Body of pancreas (tissue), 4 donors: ENCODE data around the gene C1QTNF3. TPM values are rescaled to one million over a fixed set of nuclear protein-coding genes. Genes with fewer than 3 reads are reported as not detected.

Experiments used
- ATAC-seq: fragments of 150-250 bp; one replicate; pipeline ENCODE4 v1.9.1; 2016
- DNase-seq, 4 donors: peaks; one replicate each; pipeline ENCODE4 v3.0.0-alpha.2; 2019
- H3K27ac ChIP-seq, 4 donors: fragments of 200-600 bp; sonication (generic); 1 replicate in 3 of 4; 2 replicates in 1 of 4; pipeline versions ENCODE4 v1.5.1 to v1.6.1; 2016 to 2019; ENCODE audit warnings: mild to moderate bottlenecking in 1 of 4, mixed read lengths in 1 of 4, moderate library complexity in 1 of 4
- H3K27me3 ChIP-seq, 2 donors: fragments of 200-600 bp; sonication (generic); one replicate each; pipeline ENCODE4 v1.6.0; 2016; ENCODE audit warnings: mild to moderate bottlenecking in 1 of 2
- H3K36me3 ChIP-seq, 2 donors: fragments of 200-600 bp; sonication (generic); replicated peaks in 1 of 2; 2 replicates each; pipeline ENCODE4 v1.5.1; 2016; ENCODE audit warnings: low read depth in 2 of 2; ENCODE audit not compliant: insufficient read depth in 1 of 2
- H3K4me1 ChIP-seq: fragments of 200-600 bp; sonication (generic); one replicate; pipeline ENCODE4 v1.6.0; 2016
- H3K4me3 ChIP-seq, 2 donors: fragments of 200-600 bp; sonication (generic); 1 replicate in 1 of 2; 2 replicates in 1 of 2; pipeline ENCODE4 v1.5.1; 2016 to 2019
- H3K9me3 ChIP-seq, 3 donors: fragments of 200-600 bp; sonication (generic); 1 replicate in 2 of 3; 2 replicates in 1 of 3; pipeline ENCODE4 v1.5.1; 2016
- CTCF ChIP-seq, 7 experiments: fragments of 450-650 bp in 4 of 7; fragments of 200-600 bp in 3 of 7; sonication (generic) in 3 of 7; IDR thresholded peaks; one replicate each; pipeline ENCODE4 v1.5.1; 2016 to 2019; ENCODE audit warnings: antibody characterized with exemption in 7 of 7
- POLR2A ChIP-seq, 3 donors: fragments of 450-650 bp; IDR thresholded peaks; one replicate each; pipeline ENCODE4 v1.6.1; 2016; ENCODE audit warnings: antibody characterized with exemption in 3 of 3, mild to moderate bottlenecking in 2 of 3
- WGBS, 2 donors: methylation state at CpG; one replicate each; pipeline ENCODE4 v1.1.5; 2017; 5-methylcytosine and 5-hydroxymethylcytosine counted together
- intact Hi-C: fragments of 100-400 bp; cut with DNase I; formaldehyde crosslinking; loops from one replicate; pipeline ENCODE4 v1.15.1; 2023
- total RNA-seq, 2 donors: library from RNA; depleted of rRNA; stranded (reverse); fragments of >200 nt; gene quantifications; one replicate each; pipeline ENCODE4 v1.1.0, GENCODE V29; 2016

Gene C1QTNF3
- total RNA-seq, 2 donors from 2014 or later: 0.99 to 8.3 TPM

GRCh38 chr5:34054400-34054729 is 11.4 kb upstream of the C1QTNF3 start:
- WGBS, 2 donors: 92 to 96% methylated on average over 1 of the region's 1 CpG
- no peak for DNase-seq

GRCh38 chr5:34053571-34054399 is 10.8 kb upstream of the C1QTNF3 start:
- Histone ChIP-seq H3K27ac (no peak overlapping the region), H3K4me3 (no peak overlapping the region), H3K27me3 (no peaks in the 10 kb centered on the region), H3K9me3 (no peaks in the 10 kb centered on the region), H3K4me1 (no peaks in the 10 kb centered on the region), H3K36me3 (no peaks in the 10 kb centered on the region)
- ATAC-seq (no peak), DNase-seq (no peak)
- TF ChIP-seq POLR2A (IDR thresholded peaks at IDR 0.05) (no peak), CTCF (IDR thresholded peaks at IDR 0.05) (no peak)
- intact Hi-C loops: no loop called here
- 63 to 71% methylated on average over 5 of the region's 5 CpGs for WGBS, 2 donors

More at GRCh38 chr5:34054400-34054729, 11.4 kb upstream of the C1QTNF3 start:
- intact Hi-C loops: no loop called here
- no peaks in the 10 kb centered on the region for H3K4me1 ChIP-seq
- no peaks in the 10 kb centered on the region for H3K36me3 ChIP-seq
- ATAC-seq: no peak
- H3K27me3 ChIP-seq: no peaks in the 10 kb centered on the region
- no peak overlapping the region for H3K4me3 ChIP-seq
- TF ChIP-seq CTCF (IDR thresholded peaks at IDR 0.05): no peak
- TF ChIP-seq POLR2A (IDR thresholded peaks at IDR 0.05): no peak
- H3K9me3 ChIP-seq: no peaks in the 10 kb centered on the region
- H3K27ac ChIP-seq: no peak overlapping the region

GRCh38 chr5:34053133-34053532 is 10.1 kb upstream of the C1QTNF3 start:
- H3K4me1 ChIP-seq: no peaks in the 10 kb centered on the region
- no peaks in the 10 kb centered on the region for H3K9me3 ChIP-seq
- ATAC-seq (no peak), DNase-seq (no peak)
- WGBS, 2 donors: 39 to 76% methylated on average over 2 of the region's 2 CpGs
- intact Hi-C loops: no loop called here
- no peak for TF ChIP-seq CTCF (IDR thresholded peaks at IDR 0.05)
- no peak for TF ChIP-seq POLR2A (IDR thresholded peaks at IDR 0.05)
- H3K4me3 ChIP-seq: no peak overlapping the region
- no peaks in the 10 kb centered on the region for H3K27me3 ChIP-seq
- H3K27ac ChIP-seq: no peak overlapping the region
- H3K36me3 ChIP-seq: no peaks in the 10 kb centered on the region

- DNase-seq (no peak), ATAC-seq (no peak)
- Histone ChIP-seq H3K36me3 (no peaks in the 10 kb centered on the region), H3K4me1 (no peaks in the 10 kb centered on the region), H3K27ac (no peak overlapping the region), H3K4me3 (no peak overlapping the region), H3K27me3 (no peaks in the 10 kb centered on the region), H3K9me3 (no peaks in the 10 kb centered on the region)
- intact Hi-C loops: no loop called here
- TF ChIP-seq CTCF (IDR thresholded peaks at IDR 0.05) (no peak), POLR2A (IDR thresholded peaks at IDR 0.05) (no peak)
- WGBS, 2 donors: 87 to 89% methylated on average over 4 of the region's 4 CpGs
Observed at GRCh38 chr5:34051374-34051980, 8.5 kb upstream of the C1QTNF3 start.
